Esophagus muscularis mucosa (tissue), 4 donors: ENCODE results near the gene RHEBL1. TPM values are rescaled to one million over a fixed set of nuclear protein-coding genes. Genes with fewer than 3 reads are reported as not detected.

Experiments used
- DNase-seq: peaks from one replicate; pipeline ENCODE4 v3.0.0-alpha.2; 2017; ENCODE audit errors: extremely low spot score
- H3K27ac ChIP-seq, 4 donors: fragments of 200-600 bp; sonication (generic); replicated peaks in 1 of 4; 1 replicate in 3 of 4; 2 replicates in 1 of 4; pipeline ENCODE4 v1.5.1; 2016 to 2019; ENCODE audit warnings: mild to moderate bottlenecking in 1 of 4
- H3K27me3 ChIP-seq, 4 donors: fragments of 200-600 bp; sonication (generic); one replicate each; pipeline versions ENCODE4 v1.5.1 to v1.6.0; 2016 to 2019
- H3K36me3 ChIP-seq, 4 donors: fragments of 200-600 bp; sonication (generic); one replicate each; pipeline ENCODE4 v1.5.1; 2016 to 2019
- H3K4me1 ChIP-seq, 4 donors: fragments of 200-600 bp; sonication (generic); one replicate each; pipeline ENCODE4 v1.5.1; 2016 to 2019
- H3K4me3 ChIP-seq, 4 donors: fragments of 200-600 bp; sonication (generic); 1 replicate in 2 of 4; 2 replicates in 2 of 4; pipeline ENCODE4 v1.5.1; 2016 to 2019; ENCODE audit warnings: mild to moderate bottlenecking in 4 of 4, moderate library complexity in 1 of 4
- H3K9me3 ChIP-seq, 4 donors: fragments of 200-600 bp; sonication (generic); 1 replicate in 3 of 4; 2 replicates in 1 of 4; pipeline ENCODE4 v1.5.1; 2016 to 2019
- EP300 ChIP-seq: sonication (generic); formaldehyde crosslinking; IDR thresholded peaks from one replicate; pipeline ENCODE4 v1.6.1; 2017; ENCODE audit warnings: antibody characterized with exemption
- POLR2A ChIP-seq: fragments of 450-650 bp; IDR thresholded peaks from one replicate; pipeline ENCODE4 v1.6.1; 2017; ENCODE audit warnings: antibody characterized with exemption, moderate library complexity, mild to moderate bottlenecking, low read depth
- POLR2AphosphoS5 ChIP-seq, 2 donors: sonication (generic); formaldehyde crosslinking; IDR thresholded peaks; one replicate each; pipeline ENCODE4 v1.6.1; 2017; ENCODE audit warnings: antibody characterized with exemption in 2 of 2
- WGBS: methylation state at CpG from one replicate; pipeline ENCODE4 v1.1.5; 2018; 5-methylcytosine and 5-hydroxymethylcytosine counted together
- intact Hi-C: fragments of 100-400 bp; cut with DNase I; formaldehyde crosslinking; loops from one replicate; pipeline ENCODE4 v1.15.1; 2023
- total RNA-seq, 4 donors: library from RNA; depleted of rRNA; stranded (reverse); fragments of >200 nt; gene quantifications; one replicate each; pipeline versions ENCODE4 v1.1.0 to v1.2.1, GENCODE V29; 2016
- TF ChIP-seq, protein P1 (sequence below), 3 experiments: fragments of 200-600 bp in 2 of 3; fragments of 450-650 bp in 1 of 3; sonication (generic) in 2 of 3; IDR thresholded peaks; one replicate each; pipeline ENCODE4 v1.5.1; 2017 to 2019; ENCODE audit warnings: antibody characterized with exemption in 3 of 3, mild to moderate bottlenecking in 2 of 3, moderate library complexity in 1 of 3

The RHEBL1 gene
- total RNA-seq, 4 donors from 2014 or later: 0.40 to 0.97 TPM; not detected in 2

DNA sequence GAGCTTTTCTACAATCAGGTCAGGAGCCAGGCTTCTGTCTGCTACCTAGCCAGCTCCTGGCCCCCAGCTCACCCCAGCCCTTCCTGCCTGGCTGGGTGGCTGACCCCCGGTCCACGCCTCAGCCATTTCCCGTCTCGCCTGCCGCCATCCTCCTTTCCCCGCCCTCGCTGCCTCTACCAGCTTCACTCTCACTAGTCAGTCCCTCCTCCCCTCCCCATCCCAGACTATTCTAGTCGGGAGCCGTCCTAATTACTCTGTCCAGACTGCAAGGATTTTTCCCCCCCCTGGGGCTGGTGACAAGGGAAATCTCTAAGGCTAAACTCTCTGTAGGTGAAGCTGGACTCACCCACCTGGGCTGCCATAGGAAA, 24.0 kb upstream of the RHEBL1 start:
- intact Hi-C loops: no loop called here

DNA sequence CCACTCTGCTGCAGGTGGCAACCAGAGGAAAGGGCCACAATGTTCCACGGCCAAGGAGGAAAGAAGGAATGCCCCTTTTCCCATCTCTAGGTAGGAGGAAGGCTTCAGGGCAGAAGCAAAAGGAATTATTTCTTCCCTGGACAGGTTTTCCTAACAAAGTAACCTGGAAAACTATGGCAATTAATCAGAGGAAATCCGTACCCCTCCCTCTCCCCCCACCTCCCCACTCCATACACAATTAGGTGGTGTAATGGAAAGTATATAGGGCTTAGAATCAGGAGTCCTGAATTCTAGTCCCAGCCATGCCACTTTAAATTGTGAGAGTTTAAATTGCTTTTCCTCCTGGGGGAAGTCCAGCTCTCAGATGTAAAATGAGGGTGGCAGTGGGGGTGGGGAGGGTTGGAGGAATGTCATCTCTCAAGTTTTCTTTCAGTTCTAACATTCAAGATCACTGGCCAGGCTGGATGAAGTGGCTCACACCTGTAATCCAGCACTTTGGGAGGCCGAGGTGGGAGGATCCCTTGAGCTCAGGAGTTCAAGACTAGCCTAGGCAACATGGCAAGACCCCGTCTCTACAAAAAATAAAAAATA, 23.1 kb upstream of the RHEBL1 start:
- DNase-seq: no peak
- TF ChIP-seq, protein P1, sequence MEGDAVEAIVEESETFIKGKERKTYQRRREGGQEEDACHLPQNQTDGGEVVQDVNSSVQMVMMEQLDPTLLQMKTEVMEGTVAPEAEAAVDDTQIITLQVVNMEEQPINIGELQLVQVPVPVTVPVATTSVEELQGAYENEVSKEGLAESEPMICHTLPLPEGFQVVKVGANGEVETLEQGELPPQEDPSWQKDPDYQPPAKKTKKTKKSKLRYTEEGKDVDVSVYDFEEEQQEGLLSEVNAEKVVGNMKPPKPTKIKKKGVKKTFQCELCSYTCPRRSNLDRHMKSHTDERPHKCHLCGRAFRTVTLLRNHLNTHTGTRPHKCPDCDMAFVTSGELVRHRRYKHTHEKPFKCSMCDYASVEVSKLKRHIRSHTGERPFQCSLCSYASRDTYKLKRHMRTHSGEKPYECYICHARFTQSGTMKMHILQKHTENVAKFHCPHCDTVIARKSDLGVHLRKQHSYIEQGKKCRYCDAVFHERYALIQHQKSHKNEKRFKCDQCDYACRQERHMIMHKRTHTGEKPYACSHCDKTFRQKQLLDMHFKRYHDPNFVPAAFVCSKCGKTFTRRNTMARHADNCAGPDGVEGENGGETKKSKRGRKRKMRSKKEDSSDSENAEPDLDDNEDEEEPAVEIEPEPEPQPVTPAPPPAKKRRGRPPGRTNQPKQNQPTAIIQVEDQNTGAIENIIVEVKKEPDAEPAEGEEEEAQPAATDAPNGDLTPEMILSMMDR (IDR thresholded peaks at IDR 0.05): no peak
- no peak for TF ChIP-seq EP300
- TF ChIP-seq POLR2AphosphoS5 (IDR thresholded peaks at IDR 0.05): no peak
- no peak for TF ChIP-seq POLR2A
- Histone ChIP-seq H3K4me3 (peak overlapping the region in 3 of 4 donors; percentile 38 to 52 (median 42)), H3K36me3 (peaks cover 11 to 21% (median 15%) of the 10 kb centered on the region in 4 donors), H3K9me3 (no peaks in the 10 kb centered on the region), H3K27me3 (peaks cover 0 to 65% (median 51%) of the 10 kb centered on the region in 4 donors), H3K27ac (peak overlapping the region in 2 of 4 donors; percentile 17 to 62), H3K4me1 (peaks cover 58 to 72% (median 69%) of the 10 kb centered on the region in 4 donors)
- intact Hi-C loops: no loop called here
- 63% methylated on average over 4 of the region's 4 CpGs for WGBS

More for the DNA sequence above, 24.0 kb upstream of the RHEBL1 start:
- DNase-seq: no peak
- WGBS: 8% methylated on average over 9 of the region's 9 CpGs
- H3K9me3 ChIP-seq: no peaks in the 10 kb centered on the region
- H3K4me1 ChIP-seq: peaks cover 53 to 63% (median 61%) of the 10 kb centered on the region in 4 donors
- peak overlapping the region in 3 of 4 donors; percentile 23 to 51 (median 36) for H3K27ac ChIP-seq
- H3K4me3 ChIP-seq: peak overlapping the region; percentile 39 to 54 (median 43)
- H3K36me3 ChIP-seq: peaks cover 11 to 30% (median 23%) of the 10 kb centered on the region in 4 donors
- peaks cover 0 to 60% (median 51%) of the 10 kb centered on the region in 4 donors for H3K27me3 ChIP-seq
- TF ChIP-seq EP300 (no peak), POLR2AphosphoS5 (IDR thresholded peaks at IDR 0.05) (no peak), POLR2A (no peak)
- TF ChIP-seq, protein P1 (IDR thresholded peaks at IDR 0.05): no peak

DNA sequence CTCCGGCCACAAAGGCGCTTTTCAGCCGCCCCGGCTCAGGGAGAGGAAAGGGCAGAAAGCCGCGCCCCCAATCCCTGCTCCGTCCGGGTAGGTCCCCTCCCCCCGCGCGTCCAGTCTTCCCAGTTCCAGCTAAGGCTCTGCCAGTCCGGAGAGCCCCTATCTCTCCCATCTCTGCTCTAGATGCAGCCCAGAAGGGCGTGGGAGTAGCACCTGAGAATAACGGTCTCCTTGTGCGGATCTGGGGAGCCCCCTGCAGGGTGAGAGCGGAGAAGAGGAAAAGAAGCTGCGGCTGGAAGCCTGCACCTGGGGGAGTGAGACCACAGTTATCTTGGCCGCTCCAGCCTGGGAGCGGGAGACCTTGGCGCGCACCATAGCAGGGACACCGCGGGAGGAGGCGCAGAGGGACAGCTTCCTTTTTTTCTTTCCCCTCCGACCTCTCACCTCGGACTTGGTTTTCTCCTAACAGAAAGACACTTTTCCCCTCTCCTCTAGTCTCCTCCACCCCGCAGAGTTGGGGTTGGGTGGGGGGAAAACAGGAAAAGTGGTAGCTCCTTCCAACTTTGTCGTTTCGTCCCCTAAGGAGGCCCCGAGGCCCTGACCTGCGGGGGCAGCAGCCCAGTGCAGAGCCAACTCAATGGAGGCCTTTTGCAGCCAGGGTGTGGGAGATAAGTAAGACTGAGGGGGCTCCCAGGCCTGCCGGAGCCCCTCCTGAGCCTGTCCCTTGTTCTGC, 22.5 kb upstream of the RHEBL1 start:
- intact Hi-C loops: no loop called here
- Histone ChIP-seq H3K27me3 (peaks cover 0 to 65% (median 51%) of the 10 kb centered on the region in 4 donors), H3K4me3 (peak overlapping the region; percentile 32 to 52 (median 40)), H3K4me1 (peaks cover 58 to 78% (median 70%) of the 10 kb centered on the region in 4 donors), H3K36me3 (peaks cover 5 to 15% (median 8%) of the 10 kb centered on the region in 4 donors), H3K9me3 (no peaks in the 10 kb centered on the region), H3K27ac (peak overlapping the region; percentile 16 to 62 (median 19))
- DNase-seq: no peak
- WGBS: 7% methylated on average over 29 of the region's 32 CpGs
- TF ChIP-seq, protein P1 (IDR thresholded peaks at IDR 0.05): peak in 1 of 3 experiments; percentile 34
- no peak for TF ChIP-seq EP300

DNA sequence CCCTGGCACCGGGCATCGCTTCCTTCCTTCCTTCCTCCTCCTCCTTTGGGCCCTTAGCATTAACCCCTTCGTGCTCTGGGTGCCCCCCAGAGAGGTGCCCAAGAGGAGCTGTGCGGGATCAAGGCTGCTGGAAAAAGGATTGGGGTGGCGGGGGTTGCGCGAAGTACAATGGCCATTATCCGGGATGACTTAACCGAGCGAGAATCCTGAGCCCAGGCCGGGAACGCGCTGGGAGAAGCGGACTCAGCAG, 22.0 kb upstream of the RHEBL1 start:
- Histone ChIP-seq H3K4me1 (peaks cover 58 to 78% (median 70%) of the 10 kb centered on the region in 4 donors), H3K27ac (peak overlapping the region in 3 of 4 donors; percentile 16 to 62 (median 21))
- intact Hi-C loops: no loop called here

More for the DNA sequence above, 22.0 kb upstream of the RHEBL1 start:
- WGBS: 0% methylated on average over 14 of the region's 14 CpGs
- peaks cover 0 to 65% (median 51%) of the 10 kb centered on the region in 4 donors for H3K27me3 ChIP-seq
- TF ChIP-seq, protein P1 (IDR thresholded peaks at IDR 0.05): no peak
- no peaks in the 10 kb centered on the region for H3K9me3 ChIP-seq
- H3K36me3 ChIP-seq: peaks cover under 1 to 10% (median 3%) of the 10 kb centered on the region in 4 donors
- no peak for DNase-seq
- peak overlapping the region; percentile 32 to 52 (median 40) for H3K4me3 ChIP-seq
